Heart left ventricle (tissue), 13 donors: ENCODE results near the gene RXRA.

Experiments
- POLR2A ChIP-seq, 2 donors: fragments of 450-650 bp; IDR thresholded peaks; one replicate each; pipeline ENCODE4 v1.6.1; 2017; ENCODE audit warnings: antibody characterized with exemption in 2 of 2, mild to moderate bottlenecking in 2 of 2, moderate library complexity in 2 of 2
- TF ChIP-seq, protein P1 (sequence below), 12 donors: fragments of 200-600 bp; sonication (generic) in 4 of 12; IDR thresholded peaks; one replicate each; pipeline versions ENCODE4 v1.5.0 to v1.8.0; 2018 to 2022; ENCODE audit warnings: antibody characterized with exemption in 12 of 12, mild to moderate bottlenecking in 5 of 12
- donor health status: ischemic (EF 13 %, LVEDD 7.1; RV severe dilation, severe dysfunction).
- donor health status: DM: no; HTN: yes; CAD: no.
- donor health status: DM: no; HTN: no; CAD: no.
- donor health status: ischemic (EF 25% LVEDD 6.9; RV normal size, moderate dysfunction).
- donor health status: ischemic (EF 25% LVEDD 5.7; RV mildly dilated, moderate dysfunction).
- donor health status: ischemic (EF 35%, LVEDD 5.7; RV mildly dilated, moderate dysfunction).
- donor health status: nonischemic (EF 11% LVEDD 7.7; RV severe dilation, severe dysfunction).
- donor health status: DM: yes; HTN: yes; CAD: no.
- donor health status: PGD.
- donor health status: ischemic (EF 29% LVEDD 5.4; RV normal size, mild dysfunction).
- donor health status: nonischemic (EF 23%, LVEDD 6.1; RV moderate dilation, normal function).

- TF ChIP-seq, protein P1, sequence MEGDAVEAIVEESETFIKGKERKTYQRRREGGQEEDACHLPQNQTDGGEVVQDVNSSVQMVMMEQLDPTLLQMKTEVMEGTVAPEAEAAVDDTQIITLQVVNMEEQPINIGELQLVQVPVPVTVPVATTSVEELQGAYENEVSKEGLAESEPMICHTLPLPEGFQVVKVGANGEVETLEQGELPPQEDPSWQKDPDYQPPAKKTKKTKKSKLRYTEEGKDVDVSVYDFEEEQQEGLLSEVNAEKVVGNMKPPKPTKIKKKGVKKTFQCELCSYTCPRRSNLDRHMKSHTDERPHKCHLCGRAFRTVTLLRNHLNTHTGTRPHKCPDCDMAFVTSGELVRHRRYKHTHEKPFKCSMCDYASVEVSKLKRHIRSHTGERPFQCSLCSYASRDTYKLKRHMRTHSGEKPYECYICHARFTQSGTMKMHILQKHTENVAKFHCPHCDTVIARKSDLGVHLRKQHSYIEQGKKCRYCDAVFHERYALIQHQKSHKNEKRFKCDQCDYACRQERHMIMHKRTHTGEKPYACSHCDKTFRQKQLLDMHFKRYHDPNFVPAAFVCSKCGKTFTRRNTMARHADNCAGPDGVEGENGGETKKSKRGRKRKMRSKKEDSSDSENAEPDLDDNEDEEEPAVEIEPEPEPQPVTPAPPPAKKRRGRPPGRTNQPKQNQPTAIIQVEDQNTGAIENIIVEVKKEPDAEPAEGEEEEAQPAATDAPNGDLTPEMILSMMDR (IDR thresholded peaks at IDR 0.05), result no peak
- no peak for TF ChIP-seq POLR2A (IDR thresholded peaks at IDR 0.05)
Measured at GRCh38 chr9:134396825-134397224, 70.6 kb downstream of the RXRA start.
